ENCODE results near the gene MAST3. TPM values are rescaled to one million over a fixed set of nuclear protein-coding genes. Genes with fewer than 3 reads are reported as not detected.

The MAST3 gene
- total and polyA plus RNA-seq, 2 of the 13 experiments (the other 11 are each of a cell fraction or from before 2014, with no cell fraction given) = 4.1 to 4.6 TPM

DNA sequence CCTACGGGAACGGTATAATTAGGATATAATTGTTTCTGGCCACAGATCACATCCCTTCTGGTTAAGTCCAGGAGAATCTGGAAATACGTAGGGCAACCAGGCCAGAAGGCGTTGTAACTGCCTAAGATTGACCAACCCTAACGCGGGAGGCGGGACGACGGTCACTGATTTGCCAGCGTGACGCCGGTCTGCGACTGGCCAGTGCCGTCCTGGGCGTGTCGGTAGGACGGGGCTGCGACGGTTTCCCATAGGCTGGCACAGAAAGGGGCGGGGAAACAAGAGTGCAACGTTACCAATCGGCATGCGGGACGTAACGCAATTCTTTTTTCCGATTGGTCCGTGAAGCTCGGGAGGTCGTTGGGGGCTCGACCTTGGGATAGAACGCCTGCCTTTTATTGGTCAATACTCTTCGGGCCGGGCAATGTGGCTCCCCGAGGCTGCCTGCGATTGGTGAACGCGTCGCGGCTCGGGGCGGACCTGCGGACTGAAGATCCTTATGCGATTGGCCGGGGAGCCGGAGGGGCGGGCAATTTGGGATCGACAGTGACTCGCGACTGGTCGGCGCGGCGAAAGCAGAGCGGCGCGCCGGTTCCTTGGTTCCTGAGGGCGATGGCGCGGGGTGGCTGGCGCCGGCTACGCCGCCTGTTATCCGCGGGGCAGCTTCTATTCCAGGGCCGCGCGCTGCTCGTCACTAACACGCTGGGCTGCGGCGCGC is 95.3 kb downstream of the MAST3 start, which contains the start of gene MPV17L2 (continued):
- TF ChIP-seq FOXP4 (CRISPR knock-in tag; IDR thresholded peaks at IDR 0.05) (no peak), ZNF556 (CRISPR knock-in tag; IDR thresholded peaks at IDR 0.05; ENCODE audit: borderline replicate concordance) (no peak), SMAD3 (CRISPR knock-in tag; IDR thresholded peaks at IDR 0.05) (no peak), SMAD9 (CRISPR knock-in tag; IDR thresholded peaks at IDR 0.05) (no peak), FOSL2 (CRISPR knock-in tag; IDR thresholded peaks at IDR 0.05) (no peak), WIZ (CRISPR knock-in tag; IDR thresholded peaks at IDR 0.05) (no peak), TCF7L2 (IDR thresholded peaks at IDR 0.05; ENCODE audit: low read depth, low read length) (no peak), MEIS1 (CRISPR knock-in tag; IDR thresholded peaks at IDR 0.05; ENCODE audit: borderline replicate concordance) (no peak; the same call in 1 of the 2 replicates), FOXA3 (CRISPR knock-in tag; IDR thresholded peaks at IDR 0.05) (no peak), KLF16 (CRISPR knock-in tag; IDR thresholded peaks at IDR 0.05) (peak in 1 of 2 experiments; percentile 51; a peak in 2 of 4 replicates), CC2D1A (CRISPR knock-in tag; IDR thresholded peaks at IDR 0.05) (no peak), BRD4 (CRISPR knock-in tag; IDR thresholded peaks at IDR 0.05) (no peak)
- TF ChIP-seq, protein P1, sequence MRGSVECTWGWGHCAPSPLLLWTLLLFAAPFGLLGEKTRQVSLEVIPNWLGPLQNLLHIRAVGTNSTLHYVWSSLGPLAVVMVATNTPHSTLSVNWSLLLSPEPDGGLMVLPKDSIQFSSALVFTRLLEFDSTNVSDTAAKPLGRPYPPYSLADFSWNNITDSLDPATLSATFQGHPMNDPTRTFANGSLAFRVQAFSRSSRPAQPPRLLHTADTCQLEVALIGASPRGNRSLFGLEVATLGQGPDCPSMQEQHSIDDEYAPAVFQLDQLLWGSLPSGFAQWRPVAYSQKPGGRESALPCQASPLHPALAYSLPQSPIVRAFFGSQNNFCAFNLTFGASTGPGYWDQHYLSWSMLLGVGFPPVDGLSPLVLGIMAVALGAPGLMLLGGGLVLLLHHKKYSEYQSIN (CRISPR knock-in tag; IDR thresholded peaks at IDR 0.05; ENCODE audit: borderline replicate concordance) = no peak
- TF ChIP-seq, protein P2, sequence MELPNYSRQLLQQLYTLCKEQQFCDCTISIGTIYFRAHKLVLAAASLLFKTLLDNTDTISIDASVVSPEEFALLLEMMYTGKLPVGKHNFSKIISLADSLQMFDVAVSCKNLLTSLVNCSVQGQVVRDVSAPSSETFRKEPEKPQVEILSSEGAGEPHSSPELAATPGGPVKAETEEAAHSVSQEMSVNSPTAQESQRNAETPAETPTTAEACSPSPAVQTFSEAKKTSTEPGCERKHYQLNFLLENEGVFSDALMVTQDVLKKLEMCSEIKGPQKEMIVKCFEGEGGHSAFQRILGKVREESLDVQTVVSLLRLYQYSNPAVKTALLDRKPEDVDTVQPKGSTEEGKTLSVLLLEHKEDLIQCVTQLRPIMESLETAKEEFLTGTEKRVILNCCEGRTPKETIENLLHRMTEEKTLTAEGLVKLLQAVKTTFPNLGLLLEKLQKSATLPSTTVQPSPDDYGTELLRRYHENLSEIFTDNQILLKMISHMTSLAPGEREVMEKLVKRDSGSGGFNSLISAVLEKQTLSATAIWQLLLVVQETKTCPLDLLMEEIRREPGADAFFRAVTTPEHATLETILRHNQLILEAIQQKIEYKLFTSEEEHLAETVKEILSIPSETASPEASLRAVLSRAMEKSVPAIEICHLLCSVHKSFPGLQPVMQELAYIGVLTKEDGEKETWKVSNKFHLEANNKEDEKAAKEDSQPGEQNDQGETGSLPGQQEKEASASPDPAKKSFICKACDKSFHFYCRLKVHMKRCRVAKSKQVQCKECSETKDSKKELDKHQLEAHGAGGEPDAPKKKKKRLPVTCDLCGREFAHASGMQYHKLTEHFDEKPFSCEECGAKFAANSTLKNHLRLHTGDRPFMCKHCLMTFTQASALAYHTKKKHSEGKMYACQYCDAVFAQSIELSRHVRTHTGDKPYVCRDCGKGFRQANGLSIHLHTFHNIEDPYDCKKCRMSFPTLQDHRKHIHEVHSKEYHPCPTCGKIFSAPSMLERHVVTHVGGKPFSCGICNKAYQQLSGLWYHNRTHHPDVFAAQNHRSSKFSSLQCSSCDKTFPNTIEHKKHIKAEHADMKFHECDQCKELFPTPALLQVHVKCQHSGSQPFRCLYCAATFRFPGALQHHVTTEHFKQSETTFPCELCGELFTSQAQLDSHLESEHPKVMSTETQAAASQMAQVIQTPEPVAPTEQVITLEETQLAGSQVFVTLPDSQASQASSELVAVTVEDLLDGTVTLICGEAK (IDR thresholded peaks at IDR 0.05) = no peak
- TF ChIP-seq, protein P2 (CRISPR knock-in tag; IDR thresholded peaks at IDR 0.05) = 0 out of 2 replicates have a peak, but pooled peaks have one; percentile 42
- TF ChIP-seq, protein P3, sequence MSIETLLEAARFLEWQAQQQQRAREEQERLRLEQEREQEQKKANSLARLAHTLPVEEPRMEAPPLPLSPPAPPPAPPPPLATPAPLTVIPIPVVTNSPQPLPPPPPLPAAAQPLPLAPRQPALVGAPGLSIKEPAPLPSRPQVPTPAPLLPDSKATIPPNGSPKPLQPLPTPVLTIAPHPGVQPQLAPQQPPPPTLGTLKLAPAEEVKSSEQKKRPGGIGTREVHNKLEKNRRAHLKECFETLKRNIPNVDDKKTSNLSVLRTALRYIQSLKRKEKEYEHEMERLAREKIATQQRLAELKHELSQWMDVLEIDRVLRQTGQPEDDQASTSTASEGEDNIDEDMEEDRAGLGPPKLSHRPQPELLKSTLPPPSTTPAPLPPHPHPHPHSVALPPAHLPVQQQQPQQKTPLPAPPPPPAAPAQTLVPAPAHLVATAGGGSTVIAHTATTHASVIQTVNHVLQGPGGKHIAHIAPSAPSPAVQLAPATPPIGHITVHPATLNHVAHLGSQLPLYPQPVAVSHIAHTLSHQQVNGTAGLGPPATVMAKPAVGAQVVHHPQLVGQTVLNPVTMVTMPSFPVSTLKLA (IDR thresholded peaks at IDR 0.05) = peak; percentile 40

Data from HepG2 (cell line).